K562 (cell line): ENCODE measurements around the gene AKAP6. TPM values are rescaled to one million over a fixed set of nuclear protein-coding genes. Genes with fewer than 3 reads are reported as not detected.

ENCODE experiments used
- ATAC-seq: fragments of 200-7000 bp; cut with Tn5 transposase; 3 replicates; pipeline ENCODE4 v1.9.1; 2020; ENCODE audit warnings: moderate library complexity
- BruUV-seq: library from RNA; stranded (reverse); fragments of 400-500 nt; replicated peaks from 2 replicates; lab custom pipeline; 2021; lab: Mats Ljungman, UMichigan
- CTCF ChIA-PET: fragments of 300-600 bp; formaldehyde crosslinking; extraction: SDS; loops from one replicate; lab custom pipeline; 2021; ENCODE audit warnings: low intra/inter-chr PET ratio; lab: Yijun Ruan, JAX
- POLR2A ChIA-PET: fragments of 300-600, 350-650 bp; sonication (Branson Sonifier 250); formaldehyde crosslinking; extraction: SDS; loops from one replicate; lab custom pipeline; 2021; ENCODE audit warnings: antibody characterized with exemption, inconsistent platforms; lab: Yijun Ruan, JAX
- DNase-seq, 4 experiments: peaks; one replicate each; pipeline versions ENCODE4 v3.0.0 to v3.0.0-alpha.2; 2011 to 2018; ENCODE audit warnings: low spot score in 3 of 4, mixed read lengths in 3 of 4; ENCODE audit errors: extremely low read depth in 1 of 4
- FAIRE-seq: peaks from 2 replicates; lab custom pipeline; 2011; peaks lifted over from hg19 to GRCh38; lab: Jason Lieb, UNC
- H2AFZ ChIP-seq: 2 replicates; pipeline ENCODE4 v1.6.0; 2011; ENCODE audit warnings: low read depth, low read length, control low read depth, inconsistent platforms
- H3K27ac ChIP-seq: fragments of 200-600 bp; 3 replicates; pipeline ENCODE4 v1.8.0; 2011; ENCODE audit warnings: low read depth, mild to moderate bottlenecking, control low read depth, inconsistent platforms, low read length, moderate library complexity, mixed read lengths; ENCODE audit errors: extremely low read depth
- H3K27me3 ChIP-seq, 2 experiments: fragments of 300-600 bp in 1 of 2; 2 replicates in 1 of 2; 3 replicates in 1 of 2; pipeline versions ENCODE4 v1.6.0 to v1.8.0; 2011; ENCODE audit warnings: inconsistent platforms in 2 of 2, low read length in 2 of 2, mild to moderate bottlenecking in 1 of 2, mixed read lengths in 1 of 2, moderate library complexity in 1 of 2; ENCODE audit not compliant: control insufficient read depth in 2 of 2, insufficient read depth in 2 of 2
- H3K36me3 ChIP-seq: fragments of 300-600 bp; 3 replicates; pipeline ENCODE4 v1.8.0; 2011; ENCODE audit warnings: mild to moderate bottlenecking, low read length, inconsistent platforms; ENCODE audit not compliant: control insufficient read depth, insufficient read depth
- H3K4me1 ChIP-seq, 2 experiments: fragments of 200-600 bp in 1 of 2; replicated peaks in 1 of 2; 2 replicates in 1 of 2; 3 replicates in 1 of 2; pipeline versions ENCODE4 v1.5.1 to v1.8.0; 2011; ENCODE audit warnings: inconsistent platforms in 2 of 2, low read length in 2 of 2, mild to moderate bottlenecking in 1 of 2, mixed read lengths in 1 of 2, moderate library complexity in 1 of 2; ENCODE audit not compliant: control insufficient read depth in 2 of 2, insufficient read depth in 2 of 2
- H3K4me2 ChIP-seq: 2 replicates; pipeline ENCODE4 v1.6.1; 2011; ENCODE audit warnings: low read length, control low read depth, inconsistent platforms, mixed read lengths; ENCODE audit not compliant: insufficient read depth
- H3K4me3 ChIP-seq: fragments of 200-600 bp; sonication (generic), shearing (Covaris generic); 2 replicates; pipeline ENCODE4 v1.5.1; 2016; ENCODE audit warnings: control low read depth, inconsistent platforms
- H3K79me2 ChIP-seq: fragments of 200-600 bp; 3 replicates; pipeline ENCODE4 v1.8.0; 2011; ENCODE audit warnings: low read length, inconsistent platforms; ENCODE audit not compliant: control insufficient read depth, insufficient read depth
- H3K9ac ChIP-seq, 2 experiments: 2 replicates each; pipeline versions ENCODE4 v1.6.0 to v1.6.1; 2011; ENCODE audit warnings: low read depth in 2 of 2, low read length in 2 of 2, control low read depth in 1 of 2, inconsistent platforms in 1 of 2, mild to moderate bottlenecking in 1 of 2, mixed read lengths in 1 of 2; ENCODE audit not compliant: insufficient read depth in 1 of 2
- H3K9me1 ChIP-seq: one replicate; pipeline ENCODE4 v1.6.0; 2011; ENCODE audit warnings: inconsistent platforms, mild to moderate bottlenecking, low read length, moderate library complexity; ENCODE audit not compliant: control insufficient read depth, insufficient read depth
- H3K9me3 ChIP-seq: replicated peaks from 2 replicates; pipeline ENCODE4 v1.5.1; 2011; ENCODE audit warnings: low read depth, low read length, inconsistent platforms; ENCODE audit not compliant: control insufficient read depth, insufficient read depth
- H4K20me1 ChIP-seq: replicated peaks from 2 replicates; pipeline ENCODE4 v1.6.1; 2011; ENCODE audit warnings: low read length, inconsistent platforms, mixed read lengths; ENCODE audit not compliant: control insufficient read depth, insufficient read depth
- HDAC8 ChIP-seq: fragments of 450-650 bp; IDR thresholded peaks from 2 replicates; pipeline ENCODE4 v1.6.1; 2016; ENCODE audit warnings: mild to moderate bottlenecking, missing genetic modification characterization, moderate library complexity, missing compliant biosample characterization
- JUN ChIP-seq, 2 experiments: sonication (generic) in 1 of 2; formaldehyde crosslinking in 1 of 2; IDR thresholded peaks; 2 replicates each; pipeline versions ENCODE4 v1.6.1 to v1.8.0; 2012 to 2022; ENCODE audit warnings: borderline replicate concordance in 2 of 2, mild to moderate bottlenecking in 2 of 2, improper control_type of control experiment in 1 of 2, low read depth in 1 of 2, low read length in 1 of 2, missing genetic modification reagents in 1 of 2
- MTA2 ChIP-seq: fragments of 450-650 bp; IDR thresholded peaks from 2 replicates; pipeline ENCODE4 v1.6.1; 2016; ENCODE audit warnings: low read depth
- POLR3A ChIP-seq: IDR thresholded peaks from 2 replicates; pipeline ENCODE4 v1.6.1; 2011; ENCODE audit warnings: borderline replicate concordance, mild to moderate bottlenecking, moderate library complexity; ENCODE audit not compliant: insufficient read length, insufficient read depth; ENCODE audit errors: extremely low read depth
- SETDB1 ChIP-seq: IDR thresholded peaks from one replicate; pipeline ENCODE4 v1.6.1; 2012; ENCODE audit warnings: low read length, control low read depth, inconsistent platforms
- TAF15 ChIP-seq: fragments of 200-400 bp; formaldehyde crosslinking; IDR thresholded peaks from 2 replicates; pipeline ENCODE4 v1.6.1; 2017; ENCODE audit warnings: mild to moderate bottlenecking, low read depth, low read length, moderate library complexity
- WGBS: fragments of 100-300 bp; shearing (Covaris generic); methylation state at CpG from one replicate; pipeline ENCODE4 v1.1.6; 2016; ENCODE audit warnings: low coverage, mixed read lengths; ENCODE audit not compliant: insufficient coverage; ENCODE audit errors: missing lambda C conversion rate; 5-methylcytosine and 5-hydroxymethylcytosine counted together
- in situ Hi-C: fragments of 300-500 bp; cut with MboI; formaldehyde crosslinking; loops from 4 replicates; pipeline ENCODE4 v1.15.0; 2018; ENCODE audit warnings: inconsistent platforms, mixed read lengths
- intact Hi-C: fragments of 100-400 bp; cut with micrococcal nuclease; formaldehyde crosslinking; loops from 2 replicates; pipeline ENCODE4 v1.14.2; 2022
- polyA plus RNA-seq, 8 experiments: library from polyadenylated mRNA; depleted of rRNA in 4 of 8; stranded (reverse) in 5 of 8; unstranded in 3 of 8; fragments of >200 nt; fragmentation: Nextera tagmentation in 2 of 8; fragmentation: Illumina TruSeq in 1 of 8; extraction: Ambion mirVana in 2 of 8; extraction: Trizol in 1 of 8; gene quantifications; 2 replicates each; pipeline versions ENCODE4 v1.2.1 to v1.2.3, GENCODE V29; 2011 to 2014; ENCODE audit warnings: inconsistent platforms in 1 of 8, missing spikeins in 1 of 8
- total RNA-seq, 7 experiments: library from RNA; depleted of rRNA in 6 of 7; stranded (reverse); fragments of >200 nt in 6 of 7; fragmentation: Illumina TruSeq in 2 of 7; extraction: Trizol in 2 of 7; gene quantifications; 2 replicates each; pipeline versions ENCODE4 v1.2.1 to v1.2.3, GENCODE V29; 2011 to 2021; ENCODE audit warnings: low replicate concordance in 1 of 7
- TF ChIP-seq, protein P1 (sequence below), 2 experiments: fragments of 450-650 bp in 1 of 2; IDR thresholded peaks; 2 replicates each; pipeline ENCODE4 v1.6.1; 2011 to 2017; ENCODE audit warnings: low read depth in 2 of 2, antibody characterized with exemption in 1 of 2, borderline replicate concordance in 1 of 2, low read length in 1 of 2, mild to moderate bottlenecking in 1 of 2, mixed read lengths in 1 of 2; ENCODE audit not compliant: control insufficient read depth in 1 of 2
- TF ChIP-seq, protein P2 (sequence below): fragments of 250-450 bp; sonication (Bioruptor Pico); IDR thresholded peaks from 2 replicates; pipeline ENCODE4 v1.5.0; 2020; ENCODE audit warnings: mild to moderate bottlenecking, borderline replicate concordance

The AKAP6 gene
- total and polyA plus RNA-seq, 9 of the 15 experiments (the other 6 are each of a cell fraction or from before 2014, with no cell fraction given), result 0.03 to 1.7 (median 0.48) TPM

DNA sequence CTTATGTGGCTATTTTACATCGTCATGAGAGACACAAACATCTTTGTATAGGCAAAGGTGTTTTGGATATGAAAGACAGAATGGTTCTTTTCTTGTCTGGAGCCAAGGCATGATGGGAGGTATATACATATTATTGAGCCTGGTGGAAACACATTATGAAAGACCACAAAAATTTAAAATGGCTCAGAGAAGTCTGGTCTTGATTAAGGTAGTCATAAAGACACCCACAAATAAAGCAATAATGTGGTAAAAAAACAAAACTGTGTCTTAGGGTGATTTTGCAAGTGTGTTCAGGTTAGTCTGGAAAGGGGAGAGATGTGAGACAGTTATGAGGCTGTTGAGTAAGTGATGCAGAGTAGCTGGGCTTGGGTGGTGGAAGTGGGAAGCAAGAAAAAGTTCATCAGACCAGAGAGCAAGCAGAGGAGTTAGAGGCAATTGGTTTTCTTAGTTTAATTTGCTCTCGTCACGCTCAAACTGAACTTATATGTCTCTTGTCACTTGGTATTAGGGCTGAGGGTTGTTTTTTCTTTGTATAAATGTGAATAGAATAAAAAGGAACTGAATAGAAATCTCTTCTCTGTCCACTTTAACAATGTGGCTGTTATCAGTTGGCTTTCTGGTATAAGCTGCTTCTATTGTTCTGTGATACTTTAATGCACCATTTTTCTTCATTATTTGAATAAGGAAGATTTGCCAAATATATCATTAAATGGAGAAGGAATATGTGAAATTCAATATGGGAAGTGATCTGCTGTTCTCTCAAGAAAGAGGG is 115.0 kb downstream of the AKAP6 start (continued):
- TF ChIP-seq TAF15 (no peak), MTA2 (no peak)
- TF ChIP-seq, protein P1, sequence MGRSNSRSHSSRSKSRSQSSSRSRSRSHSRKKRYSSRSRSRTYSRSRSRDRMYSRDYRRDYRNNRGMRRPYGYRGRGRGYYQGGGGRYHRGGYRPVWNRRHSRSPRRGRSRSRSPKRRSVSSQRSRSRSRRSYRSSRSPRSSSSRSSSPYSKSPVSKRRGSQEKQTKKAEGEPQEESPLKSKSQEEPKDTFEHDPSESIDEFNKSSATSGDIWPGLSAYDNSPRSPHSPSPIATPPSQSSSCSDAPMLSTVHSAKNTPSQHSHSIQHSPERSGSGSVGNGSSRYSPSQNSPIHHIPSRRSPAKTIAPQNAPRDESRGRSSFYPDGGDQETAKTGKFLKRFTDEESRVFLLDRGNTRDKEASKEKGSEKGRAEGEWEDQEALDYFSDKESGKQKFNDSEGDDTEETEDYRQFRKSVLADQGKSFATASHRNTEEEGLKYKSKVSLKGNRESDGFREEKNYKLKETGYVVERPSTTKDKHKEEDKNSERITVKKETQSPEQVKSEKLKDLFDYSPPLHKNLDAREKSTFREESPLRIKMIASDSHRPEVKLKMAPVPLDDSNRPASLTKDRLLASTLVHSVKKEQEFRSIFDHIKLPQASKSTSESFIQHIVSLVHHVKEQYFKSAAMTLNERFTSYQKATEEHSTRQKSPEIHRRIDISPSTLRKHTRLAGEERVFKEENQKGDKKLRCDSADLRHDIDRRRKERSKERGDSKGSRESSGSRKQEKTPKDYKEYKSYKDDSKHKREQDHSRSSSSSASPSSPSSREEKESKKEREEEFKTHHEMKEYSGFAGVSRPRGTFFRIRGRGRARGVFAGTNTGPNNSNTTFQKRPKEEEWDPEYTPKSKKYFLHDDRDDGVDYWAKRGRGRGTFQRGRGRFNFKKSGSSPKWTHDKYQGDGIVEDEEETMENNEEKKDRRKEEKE (IDR thresholded peaks at IDR 0.05; ENCODE audit: borderline replicate concordance in 1 of 2, control insufficient read depth in 1 of 2, low read depth in 2 of 2, low read length in 1 of 2), result no peak
- TF ChIP-seq, all 486 proteins: peak for 0

DNA sequence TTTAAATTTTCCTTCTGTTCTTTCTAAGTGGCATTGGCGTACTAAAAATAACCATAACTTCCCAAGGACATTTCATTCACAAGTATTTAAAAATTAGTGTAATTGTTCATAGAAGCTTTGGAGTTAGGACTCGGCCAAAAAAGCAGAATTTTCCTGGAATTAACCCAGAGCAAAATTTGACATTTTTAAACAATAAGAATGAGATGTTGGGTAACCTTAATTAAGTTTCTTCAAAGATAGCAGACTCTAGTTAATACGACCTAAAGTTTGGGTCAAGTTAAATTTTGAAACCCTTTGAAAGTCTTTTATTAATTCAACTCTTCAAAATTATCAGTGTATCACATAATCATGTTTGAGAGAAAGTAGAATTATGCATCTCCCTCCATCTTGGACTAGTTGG is 118.3 kb downstream of the AKAP6 start:
- H4K20me1 ChIP-seq, result no peaks in the 10 kb centered on the region
- intact Hi-C loops, result no loop called here
- no TSS peak for BruUV-seq
- no peak overlapping the region for H3K4me3 ChIP-seq
- H3K9me3 ChIP-seq, result no peaks in the 10 kb centered on the region
- no peaks in the 10 kb centered on the region for H3K27me3 ChIP-seq
- ChIA-PET POLR2A (no interaction called here), CTCF (no interaction called here)
- in situ Hi-C loops, result no loop called here
- no peaks in the 10 kb centered on the region for H3K9me1 ChIP-seq
- ATAC-seq (no peak), FAIRE-seq (no peak), DNase-seq (no peak)
- H3K27ac ChIP-seq, result no peak overlapping the region
- no peaks in the 10 kb centered on the region for H3K4me1 ChIP-seq
- no peak overlapping the region for H3K9ac ChIP-seq
- no peaks in the 10 kb centered on the region for H3K79me2 ChIP-seq
- no peak overlapping the region for H3K4me2 ChIP-seq
- no peak overlapping the region for H2AFZ ChIP-seq
- WGBS, result 19% methylated on average over 3 of the region's 3 CpGs
- H3K36me3 ChIP-seq, result no peaks in the 10 kb centered on the region
- no peak for TF ChIP-seq HDAC8 (tag)
- TF ChIP-seq SETDB1, result no peak
- TF ChIP-seq POLR3A, result no peak
- TF ChIP-seq, protein P2, sequence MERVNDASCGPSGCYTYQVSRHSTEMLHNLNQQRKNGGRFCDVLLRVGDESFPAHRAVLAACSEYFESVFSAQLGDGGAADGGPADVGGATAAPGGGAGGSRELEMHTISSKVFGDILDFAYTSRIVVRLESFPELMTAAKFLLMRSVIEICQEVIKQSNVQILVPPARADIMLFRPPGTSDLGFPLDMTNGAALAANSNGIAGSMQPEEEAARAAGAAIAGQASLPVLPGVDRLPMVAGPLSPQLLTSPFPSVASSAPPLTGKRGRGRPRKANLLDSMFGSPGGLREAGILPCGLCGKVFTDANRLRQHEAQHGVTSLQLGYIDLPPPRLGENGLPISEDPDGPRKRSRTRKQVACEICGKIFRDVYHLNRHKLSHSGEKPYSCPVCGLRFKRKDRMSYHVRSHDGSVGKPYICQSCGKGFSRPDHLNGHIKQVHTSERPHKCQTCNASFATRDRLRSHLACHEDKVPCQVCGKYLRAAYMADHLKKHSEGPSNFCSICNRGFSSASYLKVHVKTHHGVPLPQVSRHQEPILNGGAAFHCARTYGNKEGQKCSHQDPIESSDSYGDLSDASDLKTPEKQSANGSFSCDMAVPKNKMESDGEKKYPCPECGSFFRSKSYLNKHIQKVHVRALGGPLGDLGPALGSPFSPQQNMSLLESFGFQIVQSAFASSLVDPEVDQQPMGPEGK, result no peak
- TF ChIP-seq JUN (IDR thresholded peaks at IDR 0.05; ENCODE audit: borderline replicate concordance, low read depth, low read length), result no peak
- no peak for TF ChIP-seq JUN (CRISPR knock-in tag; IDR thresholded peaks at IDR 0.05; ENCODE audit: borderline replicate concordance)
